ENCODE data around the gene TRIM59. TPM values are rescaled to one million over a fixed set of nuclear protein-coding genes. Genes with fewer than 3 reads are reported as not detected.
A peak's percentile ranks its signal among the peaks of the same experiment; 100 is the strongest.

TRIM59 gene
- total and polyA plus RNA-seq, 9 of the 15 experiments (the other 6 are each of a cell fraction or from before 2014, with no cell fraction given) = 16.8 to 101 (median 34.8) TPM

GRCh38 chr3:160449636-160450598 is at the start of gene TRIM59 (continued):
- TF ChIP-seq, protein P1, sequence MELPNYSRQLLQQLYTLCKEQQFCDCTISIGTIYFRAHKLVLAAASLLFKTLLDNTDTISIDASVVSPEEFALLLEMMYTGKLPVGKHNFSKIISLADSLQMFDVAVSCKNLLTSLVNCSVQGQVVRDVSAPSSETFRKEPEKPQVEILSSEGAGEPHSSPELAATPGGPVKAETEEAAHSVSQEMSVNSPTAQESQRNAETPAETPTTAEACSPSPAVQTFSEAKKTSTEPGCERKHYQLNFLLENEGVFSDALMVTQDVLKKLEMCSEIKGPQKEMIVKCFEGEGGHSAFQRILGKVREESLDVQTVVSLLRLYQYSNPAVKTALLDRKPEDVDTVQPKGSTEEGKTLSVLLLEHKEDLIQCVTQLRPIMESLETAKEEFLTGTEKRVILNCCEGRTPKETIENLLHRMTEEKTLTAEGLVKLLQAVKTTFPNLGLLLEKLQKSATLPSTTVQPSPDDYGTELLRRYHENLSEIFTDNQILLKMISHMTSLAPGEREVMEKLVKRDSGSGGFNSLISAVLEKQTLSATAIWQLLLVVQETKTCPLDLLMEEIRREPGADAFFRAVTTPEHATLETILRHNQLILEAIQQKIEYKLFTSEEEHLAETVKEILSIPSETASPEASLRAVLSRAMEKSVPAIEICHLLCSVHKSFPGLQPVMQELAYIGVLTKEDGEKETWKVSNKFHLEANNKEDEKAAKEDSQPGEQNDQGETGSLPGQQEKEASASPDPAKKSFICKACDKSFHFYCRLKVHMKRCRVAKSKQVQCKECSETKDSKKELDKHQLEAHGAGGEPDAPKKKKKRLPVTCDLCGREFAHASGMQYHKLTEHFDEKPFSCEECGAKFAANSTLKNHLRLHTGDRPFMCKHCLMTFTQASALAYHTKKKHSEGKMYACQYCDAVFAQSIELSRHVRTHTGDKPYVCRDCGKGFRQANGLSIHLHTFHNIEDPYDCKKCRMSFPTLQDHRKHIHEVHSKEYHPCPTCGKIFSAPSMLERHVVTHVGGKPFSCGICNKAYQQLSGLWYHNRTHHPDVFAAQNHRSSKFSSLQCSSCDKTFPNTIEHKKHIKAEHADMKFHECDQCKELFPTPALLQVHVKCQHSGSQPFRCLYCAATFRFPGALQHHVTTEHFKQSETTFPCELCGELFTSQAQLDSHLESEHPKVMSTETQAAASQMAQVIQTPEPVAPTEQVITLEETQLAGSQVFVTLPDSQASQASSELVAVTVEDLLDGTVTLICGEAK (IDR thresholded peaks at IDR 0.05) = no peak; the same call in 1 of the 2 replicates
- TF ChIP-seq, protein P1 (CRISPR knock-in tag; IDR thresholded peaks at IDR 0.05) = peak; percentile 87
- peak; percentile 38 for TF ChIP-seq ZNF263 (CRISPR knock-in tag; IDR thresholded peaks at IDR 0.05; ENCODE audit: borderline replicate concordance)
- TF ChIP-seq TSC22D4 (tag; IDR thresholded peaks at IDR 0.05) = no peak
- TF ChIP-seq, protein P2, sequence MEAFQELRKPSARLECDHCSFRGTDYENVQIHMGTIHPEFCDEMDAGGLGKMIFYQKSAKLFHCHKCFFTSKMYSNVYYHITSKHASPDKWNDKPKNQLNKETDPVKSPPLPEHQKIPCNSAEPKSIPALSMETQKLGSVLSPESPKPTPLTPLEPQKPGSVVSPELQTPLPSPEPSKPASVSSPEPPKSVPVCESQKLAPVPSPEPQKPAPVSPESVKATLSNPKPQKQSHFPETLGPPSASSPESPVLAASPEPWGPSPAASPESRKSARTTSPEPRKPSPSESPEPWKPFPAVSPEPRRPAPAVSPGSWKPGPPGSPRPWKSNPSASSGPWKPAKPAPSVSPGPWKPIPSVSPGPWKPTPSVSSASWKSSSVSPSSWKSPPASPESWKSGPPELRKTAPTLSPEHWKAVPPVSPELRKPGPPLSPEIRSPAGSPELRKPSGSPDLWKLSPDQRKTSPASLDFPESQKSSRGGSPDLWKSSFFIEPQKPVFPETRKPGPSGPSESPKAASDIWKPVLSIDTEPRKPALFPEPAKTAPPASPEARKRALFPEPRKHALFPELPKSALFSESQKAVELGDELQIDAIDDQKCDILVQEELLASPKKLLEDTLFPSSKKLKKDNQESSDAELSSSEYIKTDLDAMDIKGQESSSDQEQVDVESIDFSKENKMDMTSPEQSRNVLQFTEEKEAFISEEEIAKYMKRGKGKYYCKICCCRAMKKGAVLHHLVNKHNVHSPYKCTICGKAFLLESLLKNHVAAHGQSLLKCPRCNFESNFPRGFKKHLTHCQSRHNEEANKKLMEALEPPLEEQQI (IDR thresholded peaks at IDR 0.05) = peak; percentile 91
- TF ChIP-seq TGIF2 (CRISPR knock-in tag; IDR thresholded peaks at IDR 0.05) = peak; percentile 99
- TF ChIP-seq HMG20A (CRISPR knock-in tag; conservative IDR thresholded peaks at IDR 0.05) = no peak
- no peak for TF ChIP-seq KAT2B (IDR thresholded peaks at IDR 0.05; ENCODE audit: low read depth, low read length)
- TF ChIP-seq CHD2 (IDR thresholded peaks at IDR 0.05; ENCODE audit: low read depth, low read length) = no peak
- TF ChIP-seq XRCC4 (IDR thresholded peaks at IDR 0.05; ENCODE audit: extremely low read depth, insufficient read depth, insufficient read length) = no peak
- no peak for TF ChIP-seq PPARD (CRISPR knock-in tag; IDR thresholded peaks at IDR 0.05)
- peak; percentile 86; the same call in 1 of the 2 replicates for TF ChIP-seq TOE1 (IDR thresholded peaks at IDR 0.05; ENCODE audit: borderline replicate concordance)
- TF ChIP-seq TOE1 (CRISPR knock-in tag; IDR thresholded peaks at IDR 0.05; ENCODE audit: borderline replicate concordance, low read depth) = peak; percentile 96
- TF ChIP-seq SAFB (IDR thresholded peaks at IDR 0.05; ENCODE audit: borderline replicate concordance, low read depth, low read length) = peak; percentile 2; the same call in 1 of the 2 replicates
- peak; percentile 31 for TF ChIP-seq MTA3 (IDR thresholded peaks at IDR 0.05; ENCODE audit: borderline replicate concordance)
- no peak for TF ChIP-seq CSDE1 (IDR thresholded peaks at IDR 0.05)
- no peak for TF ChIP-seq TARDBP (IDR thresholded peaks at IDR 0.05)
